ENCODE measurements around the gene RAPGEFL1.
"Not testable (repeated sequence)": the region's sequence is repeated elsewhere in the genome, so short reads cannot be mapped to it uniquely, and the experiment has no call there.

RAPGEFL1 gene

GRCh38 chr17:40213914-40214313 is 36.6 kb downstream of the RAPGEFL1 start:
- DNase-seq: not testable (repeated sequence)

- DNase-seq: no peak
Observed at GRCh38 chr17:40218006-40218739, 40.9 kb downstream of the RAPGEFL1 start.

- DNase-seq: peak; percentile 98
Observed at GRCh38 chr17:40218740-40219593, 41.7 kb downstream of the RAPGEFL1 start, which contains the start of gene WIPF2. Gene WIPF2 (plus strand): TSS chr17:40219304. CDS start chr17:40256460, 37,156 bp downstream.

- DNase-seq: peak; percentile 50
Observed at GRCh38 chr17:40219594-40220338, 42.5 kb downstream of the RAPGEFL1 start.

GRCh38 chr17:40224718-40225550 is 47.7 kb downstream of the RAPGEFL1 start:
- no peak for DNase-seq

GRCh38 chr17:40229146-40229545 is 51.9 kb downstream of the RAPGEFL1 start:
- DNase-seq: not testable (repeated sequence)

GRCh38 chr17:40230670-40231069 is 53.4 kb downstream of the RAPGEFL1 start:
- DNase-seq: no peak

GRCh38 chr17:40231928-40232327 is 54.7 kb downstream of the RAPGEFL1 start:
- not testable (repeated sequence) for DNase-seq

GRCh38 chr17:40241252-40241834 is 64.1 kb downstream of the RAPGEFL1 start:
- DNase-seq: no peak

GRCh38 chr17:40242774-40243173 is 65.5 kb downstream of the RAPGEFL1 start:
- DNase-seq: no peak

- DNase-seq: no peak
Observed at GRCh38 chr17:40243761-40244160, 66.5 kb downstream of the RAPGEFL1 start.

- no peak for DNase-seq
Observed at GRCh38 chr17:40244255-40244654, 67.0 kb downstream of the RAPGEFL1 start.
